ENCODE data around the gene ARPC4. TPM values are rescaled to one million over a fixed set of nuclear protein-coding genes. Genes with fewer than 3 reads are reported as not detected.
A peak's percentile ranks its signal among the peaks of the same experiment; 100 is the strongest.

ARPC4 gene
- total RNA-seq, 1 donor: 304 TPM

DNA sequence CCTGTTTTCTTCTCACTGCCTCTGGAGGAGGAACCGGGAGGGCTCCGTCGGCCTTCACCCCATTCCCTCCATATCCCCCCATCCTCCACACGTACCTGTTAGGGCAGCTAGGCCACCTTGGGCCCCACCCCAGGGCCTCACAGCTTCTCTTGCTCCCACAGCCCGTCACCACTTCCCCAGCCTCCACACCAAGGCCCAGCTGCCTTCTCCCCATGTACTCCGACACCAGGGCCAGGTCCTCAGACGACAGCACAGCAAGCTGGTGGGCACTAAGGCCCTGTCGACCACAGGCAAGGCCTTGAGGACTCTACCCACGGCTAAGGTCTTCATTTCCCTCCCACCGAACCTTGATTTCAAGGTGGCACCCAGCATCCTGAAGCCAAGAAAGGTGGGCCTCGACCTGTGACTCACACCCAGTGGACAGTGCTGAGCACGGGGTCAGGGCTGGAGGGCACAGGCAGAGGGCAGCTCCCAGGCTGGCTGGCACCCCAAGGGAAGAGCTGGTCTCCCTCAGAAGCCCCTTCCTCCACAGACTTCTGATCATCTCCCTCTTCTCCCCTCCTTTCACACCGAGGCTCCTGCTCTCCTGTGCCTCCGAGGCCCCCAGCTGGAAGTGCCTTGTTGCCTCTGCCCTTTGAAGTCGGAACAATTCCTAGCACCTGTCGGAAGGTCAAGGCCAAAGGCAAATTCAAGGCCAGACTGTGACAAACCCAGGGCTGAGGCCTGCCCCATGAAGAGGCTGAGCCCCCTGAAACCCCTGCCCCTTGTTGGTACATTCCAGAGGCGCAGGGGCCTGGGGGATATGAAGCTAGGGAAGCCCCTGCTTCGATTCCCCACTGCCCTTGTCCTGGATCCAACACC lies 41.9 kb downstream of the ARPC4 start:
- DNase-seq (ENCODE audit: low read depth): no peak
- H3K4me3 ChIP-seq (ENCODE audit: low read depth, low read length): no peak overlapping the region
- TF ChIP-seq, protein P1, sequence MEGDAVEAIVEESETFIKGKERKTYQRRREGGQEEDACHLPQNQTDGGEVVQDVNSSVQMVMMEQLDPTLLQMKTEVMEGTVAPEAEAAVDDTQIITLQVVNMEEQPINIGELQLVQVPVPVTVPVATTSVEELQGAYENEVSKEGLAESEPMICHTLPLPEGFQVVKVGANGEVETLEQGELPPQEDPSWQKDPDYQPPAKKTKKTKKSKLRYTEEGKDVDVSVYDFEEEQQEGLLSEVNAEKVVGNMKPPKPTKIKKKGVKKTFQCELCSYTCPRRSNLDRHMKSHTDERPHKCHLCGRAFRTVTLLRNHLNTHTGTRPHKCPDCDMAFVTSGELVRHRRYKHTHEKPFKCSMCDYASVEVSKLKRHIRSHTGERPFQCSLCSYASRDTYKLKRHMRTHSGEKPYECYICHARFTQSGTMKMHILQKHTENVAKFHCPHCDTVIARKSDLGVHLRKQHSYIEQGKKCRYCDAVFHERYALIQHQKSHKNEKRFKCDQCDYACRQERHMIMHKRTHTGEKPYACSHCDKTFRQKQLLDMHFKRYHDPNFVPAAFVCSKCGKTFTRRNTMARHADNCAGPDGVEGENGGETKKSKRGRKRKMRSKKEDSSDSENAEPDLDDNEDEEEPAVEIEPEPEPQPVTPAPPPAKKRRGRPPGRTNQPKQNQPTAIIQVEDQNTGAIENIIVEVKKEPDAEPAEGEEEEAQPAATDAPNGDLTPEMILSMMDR (IDR thresholded peaks at IDR 0.05; ENCODE audit: insufficient read depth, low read depth, low read length): no peak

DNA sequence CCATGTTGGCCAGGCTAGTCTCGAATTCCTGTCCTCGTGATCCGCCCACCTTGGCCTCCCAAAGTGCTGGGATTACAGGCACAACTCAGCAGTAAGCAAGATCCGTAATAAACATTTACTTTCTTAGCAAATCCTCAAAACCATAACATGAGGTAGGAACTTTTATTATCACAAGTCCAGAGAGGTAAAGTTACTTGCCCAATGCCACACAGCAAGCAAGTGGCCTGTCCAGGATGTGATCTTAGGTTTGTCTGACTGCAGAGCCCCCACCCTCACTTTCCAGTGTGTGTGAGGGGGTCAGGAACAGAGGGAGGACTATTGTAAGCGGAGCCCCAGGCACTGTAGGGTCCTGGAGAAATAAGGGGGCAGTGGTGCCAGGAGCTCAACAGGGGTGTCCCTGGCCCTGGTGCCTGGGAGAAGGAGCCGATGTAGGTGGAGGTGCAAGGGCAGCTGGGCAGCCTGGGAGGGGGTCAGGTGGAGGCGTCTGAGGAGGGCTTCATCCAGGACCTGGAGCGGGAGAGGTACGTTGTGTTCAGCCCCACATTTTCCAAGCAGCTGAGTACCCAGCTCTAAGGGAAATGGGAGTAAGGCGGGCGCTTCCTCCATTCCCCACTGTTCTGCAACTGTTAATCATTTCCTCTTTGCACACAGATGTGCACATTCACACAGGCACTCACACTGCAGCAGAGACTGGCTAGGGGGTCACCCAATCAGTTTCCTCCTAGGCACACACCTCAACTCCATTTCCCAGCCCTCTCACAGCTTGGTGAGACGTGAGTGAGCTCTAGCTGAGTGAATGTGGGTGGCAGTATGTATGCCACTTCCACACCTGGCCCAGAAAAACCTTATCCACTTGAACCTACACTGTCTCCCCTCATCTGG lies 45.1 kb downstream of the ARPC4 start:
- DNase-seq (ENCODE audit: low read depth): no peak
- TF ChIP-seq, protein P1 (IDR thresholded peaks at IDR 0.05; ENCODE audit: insufficient read depth, low read depth, low read length): no peak
- H3K4me3 ChIP-seq (ENCODE audit: low read depth, low read length): no peak overlapping the region

DNA sequence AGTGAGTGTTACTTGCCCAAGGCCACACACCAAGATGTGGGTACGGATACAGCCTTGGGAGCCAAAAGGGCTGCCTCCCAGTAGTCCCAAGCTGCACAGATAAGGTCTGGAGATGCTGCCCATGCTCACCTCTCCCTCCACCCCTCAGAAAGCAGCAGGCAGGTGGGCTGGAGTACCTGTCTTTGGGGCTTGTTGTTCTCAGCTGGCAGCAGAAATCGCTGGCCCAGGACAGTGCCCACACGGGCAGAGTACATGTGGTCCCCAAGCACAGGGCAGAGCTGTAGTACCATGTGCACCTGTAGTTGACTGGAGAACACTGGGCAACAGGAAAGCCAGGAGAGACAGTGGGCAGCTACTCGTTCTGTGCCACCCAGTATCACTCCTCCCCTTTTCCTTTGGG lies 46.0 kb downstream of the ARPC4 start:
- no peak for DNase-seq (ENCODE audit: low read depth)
- TF ChIP-seq, protein P1 (IDR thresholded peaks at IDR 0.05; ENCODE audit: insufficient read depth, low read depth, low read length): no peak
- H3K4me3 ChIP-seq (ENCODE audit: low read depth, low read length): no peak overlapping the region

DNA sequence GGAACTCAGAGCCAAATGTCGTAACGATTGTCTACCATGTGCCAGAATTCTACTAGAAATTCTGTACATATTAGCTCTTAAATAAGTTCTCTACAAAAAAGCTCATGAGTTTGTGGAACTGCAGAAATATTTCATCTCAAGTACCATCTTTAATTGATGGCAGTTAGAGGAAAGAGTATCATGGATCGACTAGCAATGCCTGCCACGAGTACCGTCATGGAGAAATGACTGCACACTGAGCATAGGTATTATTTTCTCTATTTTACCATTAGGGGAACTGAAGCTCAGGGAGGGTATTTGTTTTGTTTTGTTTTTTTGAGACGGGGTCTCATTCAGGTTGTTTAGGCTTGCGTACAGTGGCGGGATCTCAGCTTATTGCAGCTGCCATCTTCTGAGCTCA lies 48.1 kb downstream of the ARPC4 start:
- TF ChIP-seq, protein P1 (IDR thresholded peaks at IDR 0.05; ENCODE audit: insufficient read depth, low read depth, low read length): no peak
- no peak overlapping the region for H3K4me3 ChIP-seq (ENCODE audit: low read depth, low read length)

DNA sequence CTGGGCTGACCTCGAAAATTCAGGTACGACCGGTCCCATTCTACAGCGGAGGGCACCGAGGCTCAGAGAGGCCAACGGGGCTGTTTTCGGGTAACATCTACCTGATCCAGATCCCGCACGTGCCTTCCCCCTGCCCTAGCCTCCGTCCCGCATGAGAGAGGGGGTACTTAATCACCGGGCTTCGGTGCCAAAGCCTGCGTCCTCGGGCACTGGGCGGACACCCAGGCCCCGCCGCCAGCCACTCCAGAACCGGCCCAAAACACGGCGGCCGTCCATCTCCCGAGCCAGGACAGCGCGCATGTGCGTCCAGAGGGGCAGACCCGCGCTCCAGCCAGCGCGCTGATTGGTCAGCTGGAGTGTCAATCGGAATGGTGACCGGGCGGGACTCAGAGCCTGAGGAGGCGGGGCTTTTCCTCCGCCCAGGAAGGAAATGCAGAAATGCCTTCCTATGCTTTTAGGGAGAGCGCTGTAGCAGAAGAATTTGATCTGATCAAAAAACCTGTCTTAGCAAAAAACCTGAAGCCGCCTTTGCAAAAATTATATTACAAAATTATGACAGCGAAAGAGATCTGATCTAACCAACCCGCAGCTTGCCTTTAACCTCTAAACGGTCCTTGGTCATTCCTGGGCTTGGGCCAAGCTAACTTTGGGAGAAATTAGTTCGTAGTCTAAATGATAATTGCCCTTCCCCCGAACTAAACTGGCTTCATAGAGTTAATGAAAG lies 51.0 kb downstream of the ARPC4 start, which contains the start of gene RPUSD3:
TSS of gene RPUSD3 (minus strand) at position 294 of the 724 bp plus-strand sequence. CDS start at position 276, 18 bp downstream.
- DNase-seq (ENCODE audit: low read depth): peak; percentile 96
- TF ChIP-seq, protein P1 (IDR thresholded peaks at IDR 0.05; ENCODE audit: insufficient read depth, low read depth, low read length): no peak

More for the DNA sequence above, 48.1 kb downstream of the ARPC4 start:
- DNase-seq (ENCODE audit: low read depth): no peak

DNA sequence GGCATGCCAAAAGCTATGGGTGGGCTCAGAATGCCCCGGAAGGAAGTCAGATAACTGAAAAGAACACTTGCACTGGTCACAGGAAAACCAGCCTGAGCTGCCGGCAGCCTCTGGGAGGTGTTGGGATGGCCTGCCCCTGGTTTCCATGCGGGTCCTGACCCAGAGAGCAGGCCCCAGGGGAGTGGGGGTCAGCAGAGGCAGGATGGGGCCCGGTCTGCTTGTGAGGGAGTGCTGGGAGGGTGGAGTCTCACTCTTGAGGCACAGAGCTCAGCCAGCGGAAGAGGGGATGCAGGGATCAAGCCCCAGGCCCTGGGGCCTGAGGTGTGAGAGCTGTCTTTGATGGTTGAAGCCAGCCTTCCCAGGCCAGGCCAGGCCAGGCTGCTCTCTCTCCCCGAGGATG lies 53.3 kb downstream of the ARPC4 start:
- no peak for DNase-seq (ENCODE audit: low read depth)
- TF ChIP-seq, protein P1 (IDR thresholded peaks at IDR 0.05; ENCODE audit: insufficient read depth, low read depth, low read length): no peak
- no peak overlapping the region for H3K4me3 ChIP-seq (ENCODE audit: low read depth, low read length)

More for the DNA sequence above, 51.0 kb downstream of the ARPC4 start, which contains the start of gene RPUSD3:
- H3K4me3 ChIP-seq (ENCODE audit: low read depth, low read length): peak within 1 kb of the TSS; percentile 94
